ENCODE data around the gene ALDH3A2. TPM values are rescaled to one million over a fixed set of nuclear protein-coding genes. Genes with fewer than 3 reads are reported as not detected.
A peak's percentile ranks its signal among the peaks of the same experiment; 100 is the strongest.

Gene ALDH3A2
- total and polyA plus RNA-seq, 4 donors, result 63.3 to 165 (median 80.4) TPM

GRCh38 chr17:19716108-19717030 lies 67.8 kb downstream of the ALDH3A2 start, which contains the start of gene SLC47A2:
SLC47A2 (minus strand) TSS chr17:19716584; CDS start chr17:19716555, 29 bp downstream.
- TF ChIP-seq SP1 (IDR thresholded peaks at IDR 0.05) (no peak), FOXA2 (IDR thresholded peaks at IDR 0.05) (no peak), EGR1 (IDR thresholded peaks at IDR 0.05; ENCODE audit: low read depth in 2 of 2) (no peak), HNF4A (conservative IDR thresholded peaks at IDR 0.05) (no peak), YY1 (IDR thresholded peaks at IDR 0.05) (no peak), NR2F2 (IDR thresholded peaks at IDR 0.05) (no peak), GABPA (IDR thresholded peaks at IDR 0.05 in 1 of 2, conservative IDR thresholded peaks at IDR 0.05 in 1 of 2) (no peak), RXRA (IDR thresholded peaks at IDR 0.05) (no peak), JUND (IDR thresholded peaks at IDR 0.05) (no peak), FOXA1 (IDR thresholded peaks at IDR 0.05) (no peak), REST (IDR thresholded peaks at IDR 0.05) (no peak), TAF1 (conservative IDR thresholded peaks at IDR 0.05) (no peak), RAD21 (IDR thresholded peaks at IDR 0.05) (no peak)
- TF ChIP-seq, protein P1, sequence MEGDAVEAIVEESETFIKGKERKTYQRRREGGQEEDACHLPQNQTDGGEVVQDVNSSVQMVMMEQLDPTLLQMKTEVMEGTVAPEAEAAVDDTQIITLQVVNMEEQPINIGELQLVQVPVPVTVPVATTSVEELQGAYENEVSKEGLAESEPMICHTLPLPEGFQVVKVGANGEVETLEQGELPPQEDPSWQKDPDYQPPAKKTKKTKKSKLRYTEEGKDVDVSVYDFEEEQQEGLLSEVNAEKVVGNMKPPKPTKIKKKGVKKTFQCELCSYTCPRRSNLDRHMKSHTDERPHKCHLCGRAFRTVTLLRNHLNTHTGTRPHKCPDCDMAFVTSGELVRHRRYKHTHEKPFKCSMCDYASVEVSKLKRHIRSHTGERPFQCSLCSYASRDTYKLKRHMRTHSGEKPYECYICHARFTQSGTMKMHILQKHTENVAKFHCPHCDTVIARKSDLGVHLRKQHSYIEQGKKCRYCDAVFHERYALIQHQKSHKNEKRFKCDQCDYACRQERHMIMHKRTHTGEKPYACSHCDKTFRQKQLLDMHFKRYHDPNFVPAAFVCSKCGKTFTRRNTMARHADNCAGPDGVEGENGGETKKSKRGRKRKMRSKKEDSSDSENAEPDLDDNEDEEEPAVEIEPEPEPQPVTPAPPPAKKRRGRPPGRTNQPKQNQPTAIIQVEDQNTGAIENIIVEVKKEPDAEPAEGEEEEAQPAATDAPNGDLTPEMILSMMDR (IDR thresholded peaks at IDR 0.05; ENCODE audit: low read depth, low read length, missing input control), result no peak
- TF ChIP-seq, protein P2, sequence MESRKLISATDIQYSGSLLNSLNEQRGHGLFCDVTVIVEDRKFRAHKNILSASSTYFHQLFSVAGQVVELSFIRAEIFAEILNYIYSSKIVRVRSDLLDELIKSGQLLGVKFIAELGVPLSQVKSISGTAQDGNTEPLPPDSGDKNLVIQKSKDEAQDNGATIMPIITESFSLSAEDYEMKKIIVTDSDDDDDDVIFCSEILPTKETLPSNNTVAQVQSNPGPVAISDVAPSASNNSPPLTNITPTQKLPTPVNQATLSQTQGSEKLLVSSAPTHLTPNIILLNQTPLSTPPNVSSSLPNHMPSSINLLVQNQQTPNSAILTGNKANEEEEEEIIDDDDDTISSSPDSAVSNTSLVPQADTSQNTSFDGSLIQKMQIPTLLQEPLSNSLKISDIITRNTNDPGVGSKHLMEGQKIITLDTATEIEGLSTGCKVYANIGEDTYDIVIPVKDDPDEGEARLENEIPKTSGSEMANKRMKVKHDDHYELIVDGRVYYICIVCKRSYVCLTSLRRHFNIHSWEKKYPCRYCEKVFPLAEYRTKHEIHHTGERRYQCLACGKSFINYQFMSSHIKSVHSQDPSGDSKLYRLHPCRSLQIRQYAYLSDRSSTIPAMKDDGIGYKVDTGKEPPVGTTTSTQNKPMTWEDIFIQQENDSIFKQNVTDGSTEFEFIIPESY (IDR thresholded peaks at IDR 0.05), result no peak
- TF ChIP-seq, protein P3, sequence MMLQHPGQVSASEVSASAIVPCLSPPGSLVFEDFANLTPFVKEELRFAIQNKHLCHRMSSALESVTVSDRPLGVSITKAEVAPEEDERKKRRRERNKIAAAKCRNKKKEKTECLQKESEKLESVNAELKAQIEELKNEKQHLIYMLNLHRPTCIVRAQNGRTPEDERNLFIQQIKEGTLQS (IDR thresholded peaks at IDR 0.05), result no peak
- Histone ChIP-seq H3K4me3 (ENCODE audit: low read depth in 1 of 3, low read length in 3 of 3) (no peak within 1 kb of the TSS), H3K9me3 (ENCODE audit: control insufficient read depth in 4 of 4, low read length in 3 of 4) (no peaks in the 10 kb centered on the region), H3K9ac (ENCODE audit: low read depth in 1 of 2, low read length in 2 of 2) (no peak within 1 kb of the TSS), H3K27me3 (ENCODE audit: control insufficient read depth in 4 of 4, insufficient read depth in 4 of 4, low read length in 3 of 4) (no peaks in the 10 kb centered on the region), H3K27ac (ENCODE audit: low read depth in 1 of 2, low read length in 2 of 2) (no peak within 1 kb of the TSS), H3K36me3 (ENCODE audit: control insufficient read depth in 4 of 4, insufficient read depth in 3 of 4, low read depth in 1 of 4, low read length in 3 of 4) (no peaks in the 10 kb centered on the region), H3K4me1 (ENCODE audit: control insufficient read depth in 4 of 4, insufficient read depth in 4 of 4, low read length in 3 of 4) (peaks cover 0 to 8% (median 4%) of the 10 kb centered on the region in 4 donors)
- WGBS, result 90% methylated on average over 13 of the region's 13 CpGs
- peak; percentile 29 for DNase-seq (ENCODE audit: low spot score)

Measured in liver (tissue), 9 donors.